ENCODE results near the gene TMEM168.

GRCh38 chr7:112763996-112764395, 26.2 kb downstream of the TMEM168 start:
- TF ChIP-seq, protein P1, sequence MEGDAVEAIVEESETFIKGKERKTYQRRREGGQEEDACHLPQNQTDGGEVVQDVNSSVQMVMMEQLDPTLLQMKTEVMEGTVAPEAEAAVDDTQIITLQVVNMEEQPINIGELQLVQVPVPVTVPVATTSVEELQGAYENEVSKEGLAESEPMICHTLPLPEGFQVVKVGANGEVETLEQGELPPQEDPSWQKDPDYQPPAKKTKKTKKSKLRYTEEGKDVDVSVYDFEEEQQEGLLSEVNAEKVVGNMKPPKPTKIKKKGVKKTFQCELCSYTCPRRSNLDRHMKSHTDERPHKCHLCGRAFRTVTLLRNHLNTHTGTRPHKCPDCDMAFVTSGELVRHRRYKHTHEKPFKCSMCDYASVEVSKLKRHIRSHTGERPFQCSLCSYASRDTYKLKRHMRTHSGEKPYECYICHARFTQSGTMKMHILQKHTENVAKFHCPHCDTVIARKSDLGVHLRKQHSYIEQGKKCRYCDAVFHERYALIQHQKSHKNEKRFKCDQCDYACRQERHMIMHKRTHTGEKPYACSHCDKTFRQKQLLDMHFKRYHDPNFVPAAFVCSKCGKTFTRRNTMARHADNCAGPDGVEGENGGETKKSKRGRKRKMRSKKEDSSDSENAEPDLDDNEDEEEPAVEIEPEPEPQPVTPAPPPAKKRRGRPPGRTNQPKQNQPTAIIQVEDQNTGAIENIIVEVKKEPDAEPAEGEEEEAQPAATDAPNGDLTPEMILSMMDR (IDR thresholded peaks at IDR 0.05; ENCODE audit: borderline replicate concordance, extremely low read depth, low read length, poor library complexity, severe bottlenecking) = no peak
- no peak for TF ChIP-seq EZH2 (IDR thresholded peaks at IDR 0.05; ENCODE audit: borderline replicate concordance, low read depth, low read length, severe bottlenecking)

Measured in DND-41 (cell line).